Kidney (tissue), 14 donors: ENCODE results near the gene OR7G2. TPM values are rescaled to one million over a fixed set of nuclear protein-coding genes. Genes with fewer than 3 reads are reported as not detected.

Experiments used
- DNase-seq, 5 donors: peaks; one replicate each; pipeline ENCODE4 v3.0.0-alpha.2; 2013 to 2020
- FAIRE-seq: peaks from 2 replicates; lab custom pipeline; 2012; peaks lifted over from hg19 to GRCh38; lab: Jason Lieb, UNC
- H3K27ac ChIP-seq, 2 donors: one replicate each; pipeline ENCODE4 v1.7.0; 2013; ENCODE audit warnings: low read depth in 2 of 2, low read length in 2 of 2, inconsistent platforms in 1 of 2
- H3K27me3 ChIP-seq: one replicate; pipeline ENCODE4 v1.7.1; 2013; ENCODE audit warnings: low read length, inconsistent platforms; ENCODE audit not compliant: control insufficient read depth, insufficient read depth
- H3K36me3 ChIP-seq, 3 donors: one replicate each; pipeline versions ENCODE4 v1.7.0 to v1.7.1; 2013; ENCODE audit warnings: low read length in 3 of 3, control low read depth in 1 of 3, inconsistent platforms in 1 of 3; ENCODE audit not compliant: insufficient read depth in 3 of 3, control insufficient read depth in 2 of 3
- H3K4me1 ChIP-seq, 3 donors: one replicate each; pipeline versions ENCODE4 v1.7.0 to v1.7.1; 2013; ENCODE audit warnings: low read length in 3 of 3, inconsistent platforms in 1 of 3, low read depth in 1 of 3; ENCODE audit not compliant: control insufficient read depth in 2 of 3, insufficient read depth in 2 of 3
- H3K4me3 ChIP-seq, 3 donors: one replicate each; pipeline versions ENCODE4 v1.7.0 to v1.8.1; 2013; ENCODE audit warnings: low read length in 3 of 3, control low read depth in 1 of 3, inconsistent platforms in 1 of 3
- H3K9ac ChIP-seq, 3 donors: one replicate each; pipeline versions ENCODE4 v1.7.0 to v1.7.1; 2013; ENCODE audit warnings: low read length in 3 of 3, control low read depth in 1 of 3, inconsistent platforms in 1 of 3
- H3K9me3 ChIP-seq, 3 donors: one replicate each; pipeline versions ENCODE4 v1.7.0 to v1.7.1; 2013; ENCODE audit warnings: low read length in 3 of 3, control low read depth in 1 of 3, inconsistent platforms in 1 of 3; ENCODE audit not compliant: control insufficient read depth in 2 of 3, insufficient read depth in 1 of 3
- intact Hi-C: fragments of 100-400 bp; cut with DNase I; formaldehyde crosslinking; loops from one replicate; pipeline ENCODE4 v1.11.1; 2022
- polyA plus RNA-seq: library from polyadenylated mRNA; stranded (reverse); fragments of 350-450 nt; fragmentation: Illumina TruSeq; extraction: RNeasy Lipid Tissue Mini Kit (QIAGEN cat#74804); gene quantifications from one replicate; pipeline ENCODE4 v1.2.3, GENCODE V29; 2014; ENCODE audit warnings: low read depth, low replicate concordance; ENCODE audit not compliant: insufficient read depth
- total RNA-seq: library from RNA; stranded (reverse); fragmentation: NEBNext Ultra II Directional; extraction: Animal tissue kit (Norgen Biotek cat#: 25700); gene quantifications from one replicate; pipeline ENCODE4 v1.2.1, GENCODE V29; 2021
- TF ChIP-seq, protein P1 (sequence below): IDR thresholded peaks from 3 replicates; pipeline ENCODE4 v1.5.1; 2012; ENCODE audit warnings: mild to moderate bottlenecking, moderate library complexity, borderline replicate concordance; ENCODE audit not compliant: insufficient read depth; ENCODE audit errors: extremely low read depth
- donor health status: control.
- donor health status: control.
- donor health status: control.
- donor health status: control.
- donor health status: control.
- donor health status: DM: yes; HTN: yes; CAD: no.
- donor health status: Normal renal cell carcinoma (clear cell type).

OR7G2 gene
- total and polyA plus RNA-seq, 2 donors from 2014 or later = not detected

DNA sequence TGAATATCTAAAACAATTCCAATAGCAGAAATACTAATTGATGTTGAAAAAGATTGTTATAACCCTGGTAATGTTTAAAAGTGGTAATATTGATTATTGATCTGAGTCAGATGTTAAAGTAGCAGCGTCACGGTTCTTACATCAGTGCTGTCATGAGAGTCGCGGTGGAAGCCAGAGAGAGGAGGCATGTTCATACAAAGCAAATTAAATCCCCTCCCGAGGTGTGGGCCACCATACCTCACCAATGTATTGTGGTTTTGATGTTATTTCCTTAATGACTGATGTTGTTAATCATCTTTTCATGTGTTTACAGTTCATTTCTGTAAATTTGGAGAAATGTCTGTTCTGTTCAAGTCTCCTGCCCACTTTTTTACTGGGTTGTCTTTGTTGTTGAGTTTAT is 44.1 kb upstream of the OR7G2 start:
- peaks cover 0 to 6% (median 5%) of the 10 kb centered on the region in 3 donors for H3K9me3 ChIP-seq
- H3K27me3 ChIP-seq = no peaks in the 10 kb centered on the region

DNA sequence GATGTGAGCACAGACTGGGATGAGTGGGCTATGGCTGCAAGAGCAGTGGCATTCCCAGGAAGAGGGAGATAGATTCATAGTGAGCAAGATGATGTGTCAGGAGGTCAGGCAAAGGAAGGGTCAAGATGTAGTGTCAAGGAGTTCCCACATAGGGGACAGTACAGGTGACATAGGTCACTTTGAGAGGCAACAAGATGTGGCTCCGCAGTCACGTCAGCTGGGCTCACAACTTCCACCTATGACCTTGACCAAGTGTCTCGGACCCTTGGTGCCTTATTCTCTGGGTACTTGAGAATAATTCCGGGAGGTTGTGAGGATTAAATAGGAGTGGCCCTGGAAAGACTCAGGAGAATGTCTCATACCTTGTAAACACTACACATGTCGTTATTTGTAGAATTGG is 43.4 kb upstream of the OR7G2 start:
- Histone ChIP-seq H3K4me3 (no peak overlapping the region), H3K4me1 (no peaks in the 10 kb centered on the region), H3K9me3 (peaks cover 0 to 6% (median 5%) of the 10 kb centered on the region in 3 donors), H3K27me3 (no peaks in the 10 kb centered on the region), H3K27ac (no peak overlapping the region), H3K36me3 (peaks cover 2 to 7% (median 4%) of the 10 kb centered on the region in 3 donors), H3K9ac (no peak overlapping the region)
- DNase-seq (no peak), FAIRE-seq (no peak)
- intact Hi-C loops = no loop called here
- TF ChIP-seq, protein P1, sequence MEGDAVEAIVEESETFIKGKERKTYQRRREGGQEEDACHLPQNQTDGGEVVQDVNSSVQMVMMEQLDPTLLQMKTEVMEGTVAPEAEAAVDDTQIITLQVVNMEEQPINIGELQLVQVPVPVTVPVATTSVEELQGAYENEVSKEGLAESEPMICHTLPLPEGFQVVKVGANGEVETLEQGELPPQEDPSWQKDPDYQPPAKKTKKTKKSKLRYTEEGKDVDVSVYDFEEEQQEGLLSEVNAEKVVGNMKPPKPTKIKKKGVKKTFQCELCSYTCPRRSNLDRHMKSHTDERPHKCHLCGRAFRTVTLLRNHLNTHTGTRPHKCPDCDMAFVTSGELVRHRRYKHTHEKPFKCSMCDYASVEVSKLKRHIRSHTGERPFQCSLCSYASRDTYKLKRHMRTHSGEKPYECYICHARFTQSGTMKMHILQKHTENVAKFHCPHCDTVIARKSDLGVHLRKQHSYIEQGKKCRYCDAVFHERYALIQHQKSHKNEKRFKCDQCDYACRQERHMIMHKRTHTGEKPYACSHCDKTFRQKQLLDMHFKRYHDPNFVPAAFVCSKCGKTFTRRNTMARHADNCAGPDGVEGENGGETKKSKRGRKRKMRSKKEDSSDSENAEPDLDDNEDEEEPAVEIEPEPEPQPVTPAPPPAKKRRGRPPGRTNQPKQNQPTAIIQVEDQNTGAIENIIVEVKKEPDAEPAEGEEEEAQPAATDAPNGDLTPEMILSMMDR = no peak

More for the DNA sequence above, 44.1 kb upstream of the OR7G2 start:
- Histone ChIP-seq H3K27ac (no peak overlapping the region), H3K4me1 (no peaks in the 10 kb centered on the region), H3K36me3 (peaks cover 2 to 11% (median 7%) of the 10 kb centered on the region in 3 donors), H3K9ac (no peak overlapping the region), H3K4me3 (no peak overlapping the region)
- intact Hi-C loops = no loop called here
- TF ChIP-seq, protein P1 = no peak
- FAIRE-seq = no peak
- no peak for DNase-seq

DNA sequence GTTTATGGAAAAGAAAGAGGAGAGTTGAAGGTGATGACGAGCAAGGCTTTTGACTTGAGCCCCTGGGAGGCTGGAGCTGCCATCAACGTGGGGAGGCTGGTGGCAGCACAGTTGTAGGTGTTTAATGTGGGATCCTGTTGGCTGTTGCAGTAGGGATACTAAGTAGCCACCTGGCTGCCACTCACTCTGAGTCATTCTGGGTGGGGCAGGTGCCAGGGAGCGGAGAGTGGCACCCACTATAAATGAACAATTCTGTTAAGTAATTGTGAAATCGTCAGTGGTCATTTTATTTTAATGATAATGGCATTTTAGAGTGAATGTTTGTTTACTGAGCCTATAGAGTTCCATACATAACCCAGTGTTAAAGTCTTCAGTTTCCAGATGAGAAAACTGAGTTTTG is 42.7 kb upstream of the OR7G2 start:
- intact Hi-C loops = no loop called here
- H3K36me3 ChIP-seq = peaks cover 0 to 7% (median 2%) of the 10 kb centered on the region in 3 donors
- FAIRE-seq = no peak

More for the DNA sequence above, 42.7 kb upstream of the OR7G2 start:
- Histone ChIP-seq H3K4me3 (no peak overlapping the region), H3K9me3 (peaks cover 4 to 12% (median 4%) of the 10 kb centered on the region in 3 donors), H3K27me3 (no peaks in the 10 kb centered on the region), H3K4me1 (no peaks in the 10 kb centered on the region), H3K27ac (no peak overlapping the region), H3K9ac (no peak overlapping the region)
- DNase-seq = no peak
- TF ChIP-seq, protein P1 = no peak
